GM23248 (cell line): ENCODE data around the gene CRYM. TPM values are rescaled to one million over a fixed set of nuclear protein-coding genes. Genes with fewer than 3 reads are reported as not detected.

Source experiments
- DNase-seq: peaks from one replicate; pipeline ENCODE4 v3.0.0-alpha.2; 2015
- H2AFZ ChIP-seq: fragments of 200-600 bp; sonication (generic); 2 replicates; pipeline ENCODE4 v1.6.1; 2016; ENCODE audit warnings: antibody characterized with exemption
- H3F3A ChIP-seq: fragments of 200-600 bp; sonication (generic); 2 replicates; pipeline ENCODE4 v1.6.1; 2016; ENCODE audit warnings: mild to moderate bottlenecking, antibody characterized with exemption, mixed run types; ENCODE audit not compliant: insufficient read depth
- H3K27ac ChIP-seq: fragments of 200-600 bp; sonication (generic); 2 replicates; pipeline ENCODE4 v1.5.1; 2016; ENCODE audit warnings: mild to moderate bottlenecking
- H3K27me3 ChIP-seq: fragments of 200-600 bp; sonication (generic); replicated peaks from 2 replicates; pipeline ENCODE4 v1.6.1; 2016; ENCODE audit warnings: mild to moderate bottlenecking; ENCODE audit not compliant: insufficient read depth
- H3K36me3 ChIP-seq: fragments of 200-600 bp; sonication (generic); 2 replicates; pipeline ENCODE4 v1.6.1; 2016; ENCODE audit warnings: low read depth, mild to moderate bottlenecking
- H3K4me1 ChIP-seq: fragments of 200-600 bp; sonication (generic); 2 replicates; pipeline ENCODE4 v1.6.1; 2016; ENCODE audit warnings: mild to moderate bottlenecking; ENCODE audit not compliant: insufficient read depth
- H3K4me2 ChIP-seq: fragments of 200-600 bp; sonication (generic); one replicate; pipeline ENCODE4 v1.6.1; 2016; ENCODE audit warnings: mild to moderate bottlenecking; ENCODE audit not compliant: unreplicated experiment
- H3K4me3 ChIP-seq: fragments of 200-600 bp; sonication (generic); 2 replicates; pipeline ENCODE4 v1.5.1; 2016; ENCODE audit warnings: mild to moderate bottlenecking
- H3K79me2 ChIP-seq: fragments of 200-600 bp; sonication (generic); 2 replicates; pipeline ENCODE4 v1.6.1; 2016; ENCODE audit warnings: mild to moderate bottlenecking; ENCODE audit not compliant: insufficient read depth
- H3K9ac ChIP-seq: fragments of 200-600 bp; sonication (generic); 2 replicates; pipeline ENCODE4 v1.6.1; 2016; ENCODE audit warnings: mild to moderate bottlenecking
- H3K9me2 ChIP-seq: fragments of 200-600 bp; sonication (generic); 2 replicates; pipeline ENCODE4 v1.6.1; 2016; ENCODE audit warnings: mixed run types, mild to moderate bottlenecking, moderate library complexity; ENCODE audit not compliant: insufficient read depth
- H3K9me3 ChIP-seq: fragments of 200-600 bp; sonication (generic); one replicate; pipeline ENCODE4 v1.6.1; 2017; ENCODE audit warnings: low read depth
- H4K20me1 ChIP-seq: fragments of 200-600 bp; sonication (generic); 2 replicates; pipeline ENCODE4 v1.6.0; 2016; ENCODE audit not compliant: insufficient read depth
- EZH2 ChIP-seq: fragments of 200-600 bp; sonication (generic); IDR thresholded peaks from 2 replicates; pipeline ENCODE4 v1.6.1; 2018; ENCODE audit warnings: antibody characterized with exemption, mild to moderate bottlenecking; ENCODE audit not compliant: insufficient read depth, poor library complexity, severe bottlenecking
- EZH2phosphoT487 ChIP-seq: fragments of 200-600 bp; sonication (generic); IDR thresholded peaks from 2 replicates; pipeline ENCODE4 v1.6.1; 2018; ENCODE audit warnings: antibody characterized with exemption, moderate library complexity, mild to moderate bottlenecking, low read depth; ENCODE audit not compliant: insufficient read depth
- WGBS, 2 experiments: methylation state at CpG; one replicate each; pipeline ENCODE4 v1.1.6; 2015 to 2017; ENCODE audit warnings: low lambda C conversion rate in 2 of 2, low coverage in 1 of 2; ENCODE audit errors: missing lambda C conversion rate in 2 of 2; 5-methylcytosine and 5-hydroxymethylcytosine counted together
- in situ Hi-C: fragments of 300-500 bp; cut with MboI; formaldehyde crosslinking; loops from 2 replicates; pipeline ENCODE4 v1.15.0; 2020
- polyA plus RNA-seq: library from polyadenylated mRNA; unstranded; fragments of >200 nt; fragmentation: Nextera tagmentation; extraction: Ambion mirVana; gene quantifications from 2 replicates; pipeline ENCODE4 v1.2.1, GENCODE V29; 2016
- total RNA-seq: library from RNA; depleted of rRNA; stranded (reverse); fragments of >200 nt; shearing (Covaris generic); gene quantifications from 2 replicates; pipeline ENCODE4 v1.2.3, GENCODE V29; 2014

The CRYM gene
- total and polyA plus RNA-seq, 2 experiments from 2014 or later = not detected

- WGBS, 2 experiments = 7 to 10% methylated on average over 47 to 61 of the region's 67 CpGs
- no peaks in the 10 kb centered on the region; the same call in 1 of the 2 replicates for H3F3A ChIP-seq
- no peaks in the 10 kb centered on the region for H3K36me3 ChIP-seq
- peak overlapping the region; percentile 69 for H3K4me2 ChIP-seq
- DNase-seq = peak; percentile 58
- H3K27me3 ChIP-seq = peaks cover 25% of the 10 kb centered on the region
- no peaks in the 10 kb centered on the region for H3K9me2 ChIP-seq
- in situ Hi-C loops = no loop called here
- no peak for TF ChIP-seq EZH2phosphoT487
- peak; percentile 20 for TF ChIP-seq EZH2
- H3K4me3 ChIP-seq = peak overlapping the region; percentile 62
- H2AFZ ChIP-seq = peak overlapping the region; percentile 33
- no peaks in the 10 kb centered on the region for H3K4me1 ChIP-seq
- no peak overlapping the region; the same call in 1 of the 2 replicates for H3K9ac ChIP-seq
- no peaks in the 10 kb centered on the region for H4K20me1 ChIP-seq
- H3K27ac ChIP-seq = no peak overlapping the region
- H3K79me2 ChIP-seq = no peaks in the 10 kb centered on the region
- no peaks in the 10 kb centered on the region for H3K9me3 ChIP-seq
Measured at GRCh38 chr16:21283521-21284289, 5.6 kb upstream of the CRYM start.

DNA sequence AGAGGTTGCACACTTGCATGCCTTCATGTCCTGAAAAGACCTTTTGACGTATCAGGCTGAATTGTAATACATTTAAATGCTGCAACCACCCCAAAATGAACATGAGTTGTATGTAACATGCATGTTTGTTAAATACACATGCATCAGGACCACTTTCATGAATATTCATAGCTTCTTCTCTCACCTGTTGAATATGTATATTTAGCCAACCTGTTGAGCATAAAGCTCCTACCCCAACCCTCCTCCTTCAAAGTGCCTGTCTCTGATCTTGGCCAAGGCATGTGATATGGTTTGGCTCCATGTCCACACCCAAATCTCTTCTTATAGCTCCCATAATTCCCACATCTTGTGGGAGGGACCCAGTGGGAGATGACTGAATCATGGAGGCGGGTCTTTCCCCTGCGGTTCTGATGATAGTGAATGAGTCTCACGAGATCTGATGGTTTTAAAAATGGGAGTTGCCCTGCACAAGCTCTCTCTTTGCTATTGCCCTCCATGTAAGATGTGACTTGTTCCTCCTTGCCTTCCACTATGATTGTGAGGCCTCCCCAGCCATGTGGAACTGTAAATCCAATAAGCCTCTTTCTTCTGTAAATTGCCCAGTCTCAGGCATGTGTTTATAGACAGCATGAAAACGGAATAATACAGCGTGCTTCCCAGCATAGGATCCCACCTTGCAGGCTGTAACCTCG is 3.8 kb upstream of the CRYM start:
- Histone ChIP-seq H3K4me3 (no peak overlapping the region), H3K9me3 (no peaks in the 10 kb centered on the region), H3F3A (no peaks in the 10 kb centered on the region; the same call in 1 of the 2 replicates), H3K4me2 (no peak overlapping the region), H4K20me1 (no peaks in the 10 kb centered on the region), H3K79me2 (no peaks in the 10 kb centered on the region), H3K9ac (no peak overlapping the region), H2AFZ (no peak overlapping the region), H3K4me1 (no peaks in the 10 kb centered on the region), H3K27ac (no peak overlapping the region), H3K36me3 (no peaks in the 10 kb centered on the region), H3K27me3 (peaks cover 38% of the 10 kb centered on the region), H3K9me2 (no peaks in the 10 kb centered on the region)
- DNase-seq = no peak
- in situ Hi-C loops = no loop called here
- 77 to 82% methylated on average over 7 of the region's 7 CpGs for WGBS, 2 experiments
- TF ChIP-seq EZH2 (no peak), EZH2phosphoT487 (no peak)

DNA sequence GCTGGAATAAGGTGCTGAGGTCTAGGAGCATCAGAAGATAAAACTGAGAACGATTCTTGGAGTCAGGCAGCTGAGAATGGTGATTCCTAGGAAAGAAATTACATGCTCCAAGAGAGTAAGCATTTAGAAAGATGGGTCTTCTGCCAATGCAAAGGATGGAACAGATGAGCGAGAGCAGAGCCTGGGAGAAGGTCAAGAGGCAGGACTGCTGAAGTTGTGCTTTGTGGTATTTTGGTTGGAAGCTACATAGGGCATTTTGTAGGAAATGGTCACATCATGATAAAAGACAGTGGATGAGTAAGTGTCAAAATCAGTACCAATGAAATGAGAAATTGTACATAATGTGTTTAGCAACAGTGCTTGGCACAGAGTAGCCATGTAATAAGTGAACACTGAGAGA is 1.4 kb upstream of the CRYM start:
- H3K9me2 ChIP-seq = no peaks in the 10 kb centered on the region
- H3K36me3 ChIP-seq = no peaks in the 10 kb centered on the region
- in situ Hi-C loops = no loop called here
- H4K20me1 ChIP-seq = no peaks in the 10 kb centered on the region
- DNase-seq = peak; percentile 36
- H3K4me2 ChIP-seq = no peak overlapping the region
- H3K79me2 ChIP-seq = no peaks in the 10 kb centered on the region
- no peaks in the 10 kb centered on the region; the same call in 1 of the 2 replicates for H3F3A ChIP-seq
- TF ChIP-seq EZH2 (no peak), EZH2phosphoT487 (no peak)
- no peak overlapping the region for H3K27ac ChIP-seq
- no peaks in the 10 kb centered on the region for H3K9me3 ChIP-seq
- peaks cover 45% of the 10 kb centered on the region for H3K27me3 ChIP-seq
- no peak overlapping the region for H3K9ac ChIP-seq
- no peaks in the 10 kb centered on the region for H3K4me1 ChIP-seq
- no peak overlapping the region for H3K4me3 ChIP-seq
- 0 to 8% methylated on average over 2 of the region's 2 CpGs for WGBS, 2 experiments
- no peak overlapping the region for H2AFZ ChIP-seq

GRCh38 chr16:21277045-21277926 is 804 bp downstream of the CRYM start:
- Histone ChIP-seq H3F3A (no peaks in the 10 kb centered on the region; the same call in 1 of the 2 replicates), H3K27me3 (peaks cover 48% of the 10 kb centered on the region)

More at GRCh38 chr16:21277045-21277926, 804 bp downstream of the CRYM start:
- H3K36me3 ChIP-seq = no peaks in the 10 kb centered on the region
- in situ Hi-C loops = no loop called here
- H3K9me3 ChIP-seq = no peaks in the 10 kb centered on the region
- no peak overlapping the region for H3K4me2 ChIP-seq
- no peaks in the 10 kb centered on the region for H3K79me2 ChIP-seq
- no peak overlapping the region for H3K4me3 ChIP-seq
- no peaks in the 10 kb centered on the region for H4K20me1 ChIP-seq
- H3K4me1 ChIP-seq = no peaks in the 10 kb centered on the region
- no peak overlapping the region for H2AFZ ChIP-seq
- WGBS, 2 experiments = 78 to 79% methylated on average over 17 of the region's 17 CpGs
- H3K9ac ChIP-seq = no peak overlapping the region
- no peak for TF ChIP-seq EZH2phosphoT487
- TF ChIP-seq EZH2 = no peak
- no peak overlapping the region for H3K27ac ChIP-seq
- no peaks in the 10 kb centered on the region for H3K9me2 ChIP-seq
- no peak for DNase-seq
